Cerebellar nuclear complex (tissue), 1 donor: ENCODE measurements around the gene MBOAT1.
"Not testable (repeated sequence)": the region's sequence is repeated elsewhere in the genome, so short reads cannot be mapped to it uniquely, and the experiment has no call there.

Experiments used
- DNase-seq, 2 experiments: peaks; one replicate each; lab custom pipeline; 2025; lab: John Stamatoyannopoulos, UW

Gene MBOAT1

DNA sequence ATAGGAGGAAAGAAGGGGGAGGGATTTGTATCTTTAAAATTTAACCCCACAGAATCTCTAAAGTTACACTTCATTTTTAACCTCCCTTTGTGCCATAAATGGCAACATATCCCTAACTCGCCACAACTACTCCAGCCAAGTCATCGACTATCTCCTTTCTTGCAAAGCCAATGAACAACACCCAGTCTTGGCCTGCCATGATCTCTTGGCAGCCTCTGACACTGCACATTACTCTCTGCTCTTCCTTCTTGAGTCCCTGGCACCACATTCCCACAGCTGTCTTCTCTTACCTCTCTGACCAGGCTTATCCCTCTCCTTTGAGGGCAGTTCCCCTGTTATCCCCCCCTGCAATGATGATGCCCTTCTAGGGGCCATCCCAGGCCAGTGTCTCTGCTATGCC lies 42.5 kb downstream of the MBOAT1 start:
- no peak for DNase-seq

DNA sequence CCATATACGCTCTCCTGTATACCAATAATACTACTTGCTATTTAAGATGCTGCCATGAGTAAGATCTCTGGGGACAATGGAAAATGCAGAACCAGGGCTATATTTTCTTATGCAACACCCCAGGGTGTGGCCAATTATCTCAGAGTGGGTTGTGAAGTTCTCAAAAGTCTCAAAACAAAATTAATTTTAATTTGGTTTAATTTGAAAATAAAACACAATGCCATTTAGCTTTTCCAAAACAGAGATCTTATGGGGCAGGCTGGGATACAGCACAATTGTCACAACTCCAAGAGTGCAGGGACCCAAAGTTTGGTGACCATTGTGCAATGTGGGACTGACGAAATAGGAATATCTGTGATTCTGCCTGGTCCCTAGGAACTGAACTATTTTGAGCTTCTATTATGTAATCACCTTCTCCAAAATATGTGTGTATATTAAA lies 43.1 kb downstream of the MBOAT1 start:
- no peak for DNase-seq

DNA sequence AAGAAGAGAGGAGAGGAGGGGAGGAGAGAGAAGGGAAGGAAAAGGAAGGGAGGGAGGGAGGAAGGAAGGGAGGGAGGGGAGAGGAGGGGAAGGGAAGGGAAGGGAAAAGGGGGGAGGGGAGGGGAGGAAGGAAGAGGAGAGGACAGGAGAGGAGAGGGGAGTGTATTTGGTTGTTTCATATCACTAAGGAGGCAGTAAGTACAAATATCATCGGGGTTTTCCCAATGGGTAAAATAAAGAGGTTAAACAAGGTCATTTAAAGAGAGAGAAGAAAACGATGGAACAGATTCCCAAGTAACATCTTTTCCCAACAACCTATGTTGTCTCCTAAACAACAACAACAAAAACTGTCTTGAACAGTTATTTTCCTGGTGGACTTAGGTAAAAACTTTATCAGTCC lies 43.6 kb downstream of the MBOAT1 start:
- DNase-seq: no peak

DNA sequence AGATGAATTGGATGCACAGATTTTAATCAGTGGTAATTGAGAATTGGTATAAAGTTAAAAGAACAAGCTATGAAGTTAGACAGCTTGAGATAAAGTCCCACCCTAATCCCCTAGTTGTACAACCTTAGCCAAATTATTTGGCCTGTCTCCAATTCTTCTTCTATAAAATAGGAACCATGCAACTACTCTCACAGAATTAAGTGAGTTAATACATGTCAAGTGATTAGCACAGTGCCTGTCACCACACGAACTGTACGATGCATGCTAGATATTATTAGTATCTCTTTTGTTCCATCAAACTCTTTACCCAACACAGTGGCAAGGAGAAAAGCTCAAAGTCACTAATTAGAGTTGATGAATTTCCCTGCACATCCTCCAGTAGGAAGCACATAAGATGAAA lies 44.7 kb downstream of the MBOAT1 start:
- no peak for DNase-seq

DNA sequence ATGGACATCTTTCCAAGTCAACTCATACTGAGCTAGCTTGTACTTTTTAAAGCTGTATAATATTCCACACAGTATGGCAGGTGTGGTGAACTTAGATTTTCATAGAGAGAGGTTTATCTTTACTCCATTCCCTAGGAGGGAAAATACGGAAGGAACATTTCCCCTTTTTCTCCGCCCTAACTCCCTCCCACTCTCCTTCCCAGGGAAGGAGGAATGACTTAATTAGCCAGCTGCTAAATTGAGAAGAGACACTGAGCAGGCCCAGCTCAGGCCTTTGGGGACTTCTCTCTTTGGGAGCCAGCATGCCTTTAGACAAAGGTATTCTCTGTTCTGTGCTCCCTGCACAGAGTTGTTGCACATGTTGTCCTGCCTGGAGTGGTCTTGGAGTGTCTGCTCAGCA lies 46.1 kb downstream of the MBOAT1 start:
- no peak for DNase-seq

DNA sequence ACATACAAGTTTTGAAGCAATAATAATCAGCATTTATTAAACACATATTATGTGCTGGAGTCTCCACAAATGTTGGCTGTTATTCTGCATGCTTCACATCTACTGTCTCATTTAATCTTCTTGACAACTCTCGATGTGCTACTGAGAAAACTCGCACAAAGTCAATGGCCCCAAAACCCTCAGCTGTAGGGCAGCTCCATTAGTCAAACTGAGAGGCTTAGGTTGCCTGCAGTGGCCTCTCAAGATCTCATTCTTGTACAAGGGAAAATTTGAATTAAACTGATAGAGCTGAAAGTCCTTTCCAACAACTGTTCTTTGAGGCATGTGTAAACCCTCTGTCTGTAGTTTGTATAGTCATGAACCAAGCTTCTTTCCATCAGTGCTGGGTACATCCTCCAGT lies 49.8 kb downstream of the MBOAT1 start:
- DNase-seq: no peak

DNA sequence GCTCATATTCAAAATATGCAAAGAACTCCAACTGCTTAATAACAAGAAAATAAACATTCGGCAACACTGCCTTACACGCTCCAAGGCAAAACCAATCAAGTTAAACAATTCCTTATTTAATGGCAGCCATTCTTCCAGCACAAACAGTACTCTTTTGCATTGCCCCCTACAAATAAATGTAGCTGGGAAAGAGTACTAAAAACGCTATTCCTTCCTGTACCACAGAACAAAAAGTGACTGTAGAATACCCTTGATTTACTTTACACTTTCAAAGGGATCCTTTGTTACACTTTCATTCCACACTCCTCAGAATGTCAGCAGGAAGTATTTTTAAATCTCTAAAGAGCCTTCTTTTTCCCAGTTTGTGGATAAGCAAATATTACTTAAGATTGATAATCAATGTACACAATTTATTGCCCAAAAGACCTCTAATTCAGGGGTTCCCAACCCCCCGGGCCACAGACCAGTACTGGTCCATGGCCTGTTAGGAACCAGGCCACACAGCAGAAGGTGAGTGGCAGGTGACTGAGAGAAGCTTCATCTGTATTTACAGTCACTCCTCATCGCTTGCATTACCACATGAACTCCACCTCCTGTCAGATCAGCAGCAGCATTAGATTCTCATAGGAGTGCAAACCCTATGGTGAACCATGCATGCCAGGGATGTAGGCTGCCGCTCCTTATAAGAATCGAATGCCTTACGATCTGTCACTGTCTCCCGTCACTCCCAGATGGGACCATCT lies 51.6 kb downstream of the MBOAT1 start:
- no peak for DNase-seq

DNA sequence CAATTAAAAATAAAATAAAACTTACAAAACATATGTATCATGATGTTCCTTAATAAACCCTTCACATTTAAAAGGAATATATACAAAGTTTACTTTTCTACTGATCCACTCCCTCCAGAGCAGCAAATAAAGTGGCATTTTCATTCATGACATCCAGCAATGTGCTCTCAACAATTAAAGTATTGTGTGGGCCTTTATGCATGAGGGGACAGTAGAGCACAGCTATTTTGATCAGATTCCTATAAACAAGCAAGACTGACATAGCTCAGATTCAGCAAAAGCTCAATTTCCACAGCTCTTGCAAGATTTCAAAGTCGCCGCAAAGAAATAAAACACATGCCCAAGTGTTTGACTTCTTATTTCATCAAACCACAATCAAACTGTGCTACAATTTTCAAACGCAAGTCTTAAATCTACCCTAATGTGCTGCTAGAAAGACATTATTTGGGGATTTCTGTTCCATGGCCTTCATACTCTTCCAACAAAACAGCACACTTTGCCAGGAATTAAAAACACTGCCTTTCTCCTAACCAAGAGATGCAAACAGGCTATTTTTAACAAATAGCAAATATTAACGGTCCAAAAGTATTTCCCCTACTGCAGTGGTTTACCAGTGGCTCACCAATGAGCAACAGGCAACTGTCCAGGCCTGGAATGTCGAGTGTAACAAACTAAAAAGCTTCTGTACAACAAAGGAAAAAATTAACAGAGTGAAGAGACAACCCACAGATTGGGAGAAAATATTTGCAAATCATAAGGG lies 52.3 kb downstream of the MBOAT1 start:
- no peak for DNase-seq

DNA sequence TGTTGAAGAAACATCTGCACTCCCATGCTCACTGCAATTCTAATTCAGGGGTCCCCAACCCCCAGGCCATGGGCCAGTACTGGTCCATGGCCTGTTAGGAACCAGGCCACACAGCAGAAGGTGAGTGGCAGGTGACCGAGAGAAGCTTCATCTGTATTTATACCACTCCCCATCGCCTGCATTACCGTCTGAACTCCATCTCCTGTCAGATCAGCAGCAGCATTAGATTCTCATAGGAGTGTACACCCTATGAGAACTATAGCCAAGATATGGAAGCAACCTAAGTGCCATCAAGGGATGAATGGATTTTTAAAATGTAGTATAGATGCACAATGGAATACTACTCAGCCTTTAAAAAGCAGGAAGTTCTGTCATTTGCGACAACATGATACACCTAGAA lies 53.2 kb downstream of the MBOAT1 start:
- DNase-seq: no peak

DNA sequence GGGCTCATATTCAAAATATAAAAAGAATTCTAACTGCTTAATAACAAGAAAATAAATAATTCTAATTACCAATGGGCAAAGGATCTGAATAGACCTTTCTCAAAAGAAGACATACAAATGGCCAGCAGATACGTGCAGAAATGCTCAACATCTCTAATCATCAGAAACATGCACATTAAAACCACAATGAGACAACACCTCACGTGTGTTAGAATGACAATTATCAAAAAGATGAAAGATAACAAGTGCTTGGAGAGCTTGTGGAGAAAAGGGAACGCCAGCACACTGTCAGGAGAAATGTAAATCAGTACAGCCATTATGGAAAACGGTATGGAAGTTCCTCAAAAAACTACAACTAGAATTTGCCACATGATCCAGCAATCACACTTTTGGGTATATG lies 53.6 kb downstream of the MBOAT1 start:
- DNase-seq: no peak

DNA sequence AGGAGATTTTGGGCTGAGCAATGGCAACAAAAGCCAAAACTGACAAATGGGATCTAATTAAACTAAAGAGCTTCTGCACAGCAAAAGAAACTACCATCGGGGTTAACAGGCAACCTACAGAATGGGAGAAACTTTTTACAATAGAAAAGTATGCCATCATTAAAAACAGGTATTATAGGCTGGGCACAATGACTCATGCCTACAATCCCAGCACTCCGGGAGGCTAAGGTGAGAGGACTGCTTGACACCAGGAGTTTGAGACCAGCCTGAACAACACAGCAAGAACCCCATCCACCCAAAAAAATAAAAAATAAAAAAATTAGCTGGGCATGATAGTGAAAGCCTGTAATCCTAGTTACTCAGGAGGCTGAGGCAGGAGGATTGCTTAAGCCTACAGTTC lies 55.4 kb downstream of the MBOAT1 start:
- no peak for DNase-seq

DNA sequence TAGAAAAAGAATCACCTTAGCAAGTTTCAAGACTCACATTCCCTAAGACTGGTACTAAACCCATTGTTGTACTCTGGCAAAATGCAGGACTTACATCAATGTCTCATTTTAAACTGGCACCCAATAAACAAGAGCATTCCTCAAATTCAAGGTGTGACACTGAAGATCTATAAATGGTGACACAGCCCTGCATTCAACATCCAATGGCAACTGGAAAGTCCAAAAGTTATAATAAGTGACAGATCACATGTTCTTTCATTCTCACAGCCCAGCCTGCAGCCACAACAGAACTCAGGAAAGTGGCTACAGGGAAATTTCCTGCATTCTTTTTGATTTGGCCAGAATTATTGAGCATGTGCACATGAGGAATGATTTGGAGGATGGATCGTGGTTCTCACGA lies 57.5 kb downstream of the MBOAT1 start:
- DNase-seq: no peak

DNA sequence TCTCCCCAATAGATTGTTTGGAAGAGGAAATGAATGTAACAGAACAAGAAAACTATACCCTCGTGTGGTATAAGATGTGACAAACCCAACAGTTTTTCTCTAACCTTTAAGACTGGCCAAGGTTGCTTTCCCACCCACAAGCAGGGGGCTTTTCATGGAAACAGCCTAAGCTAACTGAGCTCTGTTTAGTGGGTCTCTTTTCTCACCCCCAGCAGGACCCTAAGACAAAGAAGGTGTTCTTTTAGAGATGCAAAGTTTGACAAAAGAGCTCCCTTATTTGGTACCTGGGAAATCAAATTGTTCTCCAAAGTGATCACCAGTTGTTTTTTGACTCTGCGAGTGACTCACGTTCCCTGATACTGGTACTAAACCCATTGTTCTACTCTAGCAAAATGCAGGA lies 59.1 kb downstream of the MBOAT1 start:
- DNase-seq: no peak

DNA sequence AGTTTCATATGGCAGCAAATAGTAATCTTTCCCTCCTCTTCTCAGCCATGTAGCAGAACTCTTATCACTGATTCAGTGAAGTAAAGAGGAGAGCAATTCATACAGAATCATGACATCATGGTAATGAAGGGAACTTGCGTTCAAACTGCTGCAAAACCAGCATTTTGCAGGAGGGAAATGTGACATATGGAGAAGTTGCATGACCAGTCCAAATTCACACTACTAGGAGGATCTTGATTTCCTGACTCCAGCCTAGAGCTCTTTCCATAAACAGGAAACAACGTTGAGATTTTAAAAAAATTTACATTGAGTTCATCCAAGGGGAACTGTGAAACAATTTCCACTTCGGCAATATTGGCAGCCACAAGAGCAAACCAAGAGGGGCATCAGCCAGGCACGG lies 63.8 kb downstream of the MBOAT1 start:
- no peak for DNase-seq

DNA sequence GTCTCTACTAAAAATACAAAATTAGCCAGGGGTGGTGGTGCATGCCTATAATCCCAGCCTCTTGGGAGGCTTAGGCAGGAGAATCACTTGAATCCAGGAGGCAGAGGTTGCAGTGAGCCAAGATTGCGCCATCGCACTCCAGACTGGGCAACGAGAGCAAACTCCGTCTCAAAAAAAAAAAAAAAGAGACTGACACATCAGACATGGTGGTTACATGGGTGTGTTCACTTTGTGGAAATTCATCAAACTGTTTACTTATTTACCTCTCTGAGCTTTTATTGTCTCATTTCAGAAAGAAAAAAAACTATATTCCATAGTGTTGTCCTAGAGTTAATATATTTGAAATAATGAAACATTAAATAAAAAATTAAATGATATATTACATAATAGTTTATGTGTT lies 64.8 kb downstream of the MBOAT1 start:
- no peak for DNase-seq

DNA sequence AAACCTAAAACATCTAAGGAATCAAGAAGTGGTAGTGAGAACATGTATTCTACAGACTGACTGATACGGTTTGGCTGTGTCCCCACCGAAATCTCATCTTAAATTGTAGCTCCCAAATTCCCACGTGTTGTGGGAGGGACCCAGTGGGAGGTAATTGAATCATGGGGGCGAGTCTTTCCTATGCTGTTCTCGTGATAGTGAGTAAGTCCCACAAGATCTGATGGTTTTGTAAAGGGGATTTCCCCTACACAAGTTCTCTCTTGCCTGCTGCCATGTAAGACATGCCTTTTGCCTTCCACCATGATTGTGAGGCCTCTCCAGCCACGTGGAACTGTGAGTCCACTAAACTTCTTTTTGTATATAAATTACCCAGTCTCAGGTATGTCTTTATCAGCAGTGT lies 65.4 kb downstream of the MBOAT1 start:
- not testable (repeated sequence) for DNase-seq

DNA sequence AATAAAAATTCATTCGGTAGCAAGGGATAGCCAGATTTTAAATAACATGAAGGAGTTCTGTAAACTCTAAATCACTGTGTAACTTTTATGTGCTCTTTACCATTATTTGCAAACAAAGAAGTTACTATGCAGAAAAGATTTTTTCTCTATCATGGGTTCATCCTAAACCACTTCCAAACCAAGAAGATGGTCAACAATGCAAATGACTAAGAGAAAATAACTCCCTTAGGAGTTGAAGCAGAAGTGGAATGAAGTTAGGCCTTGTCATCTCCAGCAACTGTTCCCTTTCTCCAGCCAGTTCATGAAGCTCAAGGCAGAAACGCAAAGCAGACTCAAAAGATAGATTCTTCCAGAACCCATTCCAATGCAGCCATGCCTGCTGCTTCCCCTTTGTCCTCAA lies 66.0 kb downstream of the MBOAT1 start:
- no peak for DNase-seq

DNA sequence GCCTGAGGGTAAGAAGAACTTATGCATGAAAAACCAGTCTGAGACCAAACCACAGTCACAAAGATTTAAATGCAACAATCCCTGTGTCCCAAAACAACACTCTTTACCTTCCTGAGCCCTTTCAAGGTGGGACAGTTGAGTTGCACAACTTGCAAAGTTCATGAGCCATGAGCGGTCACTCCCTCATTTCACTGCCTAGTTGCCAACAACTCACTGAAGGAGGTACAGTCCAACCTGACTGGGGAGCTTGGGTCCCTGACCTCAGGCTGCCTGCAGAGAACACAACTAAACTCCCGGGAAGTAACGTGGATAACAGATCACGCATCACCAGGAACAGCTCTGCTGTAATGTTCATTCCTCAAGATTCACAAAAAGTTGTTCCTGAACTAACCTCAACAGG lies 69.4 kb downstream of the MBOAT1 start:
- no peak for DNase-seq

DNA sequence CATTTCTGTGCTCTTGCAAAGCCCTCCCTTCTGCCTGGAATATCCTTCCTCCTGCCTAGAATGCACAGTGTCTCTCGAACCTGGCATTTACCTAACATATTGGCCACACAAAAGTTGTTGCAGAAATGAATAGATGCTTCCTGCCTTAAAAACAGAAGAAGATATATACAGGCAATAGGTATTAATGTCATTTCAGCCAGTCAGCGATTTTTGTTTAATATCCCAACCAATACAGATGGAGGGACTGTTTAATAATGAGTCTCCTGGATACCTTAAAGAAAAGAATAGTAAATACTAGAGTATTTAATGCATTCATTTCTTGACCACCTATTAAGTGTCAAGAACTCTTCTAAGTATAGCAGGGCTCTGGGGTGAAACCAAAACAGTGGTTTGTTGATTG lies 70.3 kb downstream of the MBOAT1 start:
- DNase-seq: no peak

DNA sequence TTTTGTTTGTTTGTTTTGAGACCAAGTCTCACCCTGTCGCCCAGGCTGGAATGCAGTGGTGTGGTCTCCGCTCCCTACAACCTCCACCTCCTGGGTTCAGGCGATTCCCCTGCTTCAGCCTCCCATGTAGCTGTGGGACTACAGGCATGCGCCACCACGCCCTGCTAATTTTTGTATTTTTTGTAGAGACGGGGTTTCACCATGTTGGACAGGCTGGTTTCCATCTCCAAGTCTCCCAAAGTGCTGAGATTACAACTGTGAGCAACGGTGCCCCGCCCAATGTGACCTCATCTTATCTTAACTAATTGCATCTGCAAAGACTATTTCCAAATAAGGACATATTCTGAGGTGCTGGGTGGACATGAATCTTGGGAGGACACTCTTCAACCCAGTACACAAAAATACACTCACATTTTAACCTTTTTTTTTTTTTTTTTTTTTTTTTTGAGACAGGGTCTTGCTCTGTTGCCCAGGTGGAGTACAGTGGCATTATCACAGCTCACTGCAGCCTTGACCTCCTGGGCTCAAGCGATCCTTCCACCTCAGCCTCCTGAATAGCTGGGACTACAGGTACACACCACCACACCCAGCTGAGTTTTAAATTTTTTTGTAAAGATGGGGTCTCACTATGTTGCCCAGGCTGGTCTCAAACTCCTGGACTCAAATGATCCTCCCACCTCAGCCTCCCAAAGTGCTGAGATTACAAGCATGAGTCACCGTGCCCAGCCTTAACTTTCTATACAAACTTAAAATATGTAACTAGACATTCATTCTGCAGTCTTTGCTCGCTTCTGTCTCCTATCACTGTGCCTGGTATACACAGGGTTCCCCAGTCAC lies 72.9 kb downstream of the MBOAT1 start:
- not testable (repeated sequence) for DNase-seq

DNA sequence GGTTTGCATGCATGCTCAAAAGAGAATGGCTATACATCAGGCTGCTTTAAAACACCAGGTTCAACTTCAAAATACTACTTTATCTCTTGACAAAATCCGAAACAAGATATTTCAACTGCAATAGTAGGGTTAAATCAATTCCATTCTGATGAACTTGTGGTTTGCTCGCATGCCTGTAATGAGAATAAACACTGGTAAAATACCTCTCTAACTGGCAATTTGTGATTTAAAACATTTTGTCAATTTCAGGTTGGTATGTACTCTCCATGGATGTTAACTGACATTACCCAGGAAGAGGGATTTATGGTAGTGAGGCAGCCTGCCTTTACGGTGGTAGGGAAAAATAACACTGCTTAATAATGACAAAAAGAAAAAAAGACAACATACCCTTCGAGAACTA lies 74.4 kb downstream of the MBOAT1 start:
- DNase-seq: no peak

DNA sequence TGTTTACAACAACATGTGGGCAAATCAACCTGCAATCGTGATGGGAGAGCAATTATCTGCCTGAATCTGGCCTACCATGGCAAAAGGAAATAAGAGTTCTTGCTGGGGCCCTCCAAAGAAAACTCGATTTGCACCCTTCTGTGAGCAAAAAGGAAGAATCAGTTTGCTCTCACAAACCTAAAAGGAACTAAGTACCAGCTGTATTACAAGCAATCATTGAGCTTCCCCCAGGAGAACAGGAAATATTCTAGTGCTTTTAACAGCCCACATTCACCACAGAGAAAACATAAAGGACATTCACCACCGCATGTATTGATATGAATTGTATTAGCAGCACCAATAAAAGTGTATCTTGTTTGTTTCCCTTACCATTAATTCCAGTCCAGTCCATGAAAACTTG lies 75.0 kb downstream of the MBOAT1 start:
- DNase-seq: no peak
